SU-DHL-6 (cell line): ENCODE data around the gene SUGCT.

Experiments
- H2AFZ ChIP-seq: fragments of 200-600 bp; sonication (generic); 2 replicates; pipeline ENCODE4 v1.6.1; 2014; ENCODE audit warnings: low read depth, mild to moderate bottlenecking, moderate library complexity, mixed read lengths, antibody characterized with exemption, low read length; ENCODE audit not compliant: severe bottlenecking
- H3F3A ChIP-seq: fragments of 200-600 bp; shearing (Covaris generic); 2 replicates; pipeline ENCODE4 v1.6.0; 2016; ENCODE audit warnings: antibody characterized with exemption, mild to moderate bottlenecking; ENCODE audit not compliant: insufficient read depth
- H3K27ac ChIP-seq: fragments of 200-600 bp; sonication (generic); 2 replicates; pipeline ENCODE4 v1.5.1; 2016; ENCODE audit warnings: low read depth, mild to moderate bottlenecking, low read length, moderate library complexity, mixed read lengths
- H3K27me3 ChIP-seq: fragments of 200-600 bp; sonication (generic), shearing (Covaris generic); 2 replicates; pipeline ENCODE4 v1.6.0; 2014; ENCODE audit warnings: mild to moderate bottlenecking, low read length
- H3K36me3 ChIP-seq: fragments of 200-600 bp; sonication (generic); 2 replicates; pipeline ENCODE4 v1.6.1; 2014; ENCODE audit warnings: mild to moderate bottlenecking, low read length, mixed read lengths
- H3K4me2 ChIP-seq: fragments of 300-600, 200-600 bp; shearing (Covaris generic), sonication (generic); 2 replicates; pipeline ENCODE4 v1.6.0; 2014; ENCODE audit warnings: low read length, low read depth, mild to moderate bottlenecking; ENCODE audit not compliant: poor library complexity, severe bottlenecking
- H3K4me3 ChIP-seq: fragments of 200-600 bp; sonication (generic); 2 replicates; pipeline ENCODE4 v1.5.1; 2014; ENCODE audit warnings: antibody characterized with exemption, low read length, mild to moderate bottlenecking, mixed read lengths; ENCODE audit not compliant: insufficient read depth, poor library complexity, severe bottlenecking
- H3K79me2 ChIP-seq: fragments of 200-600 bp; sonication (generic); 2 replicates; pipeline ENCODE4 v1.6.1; 2014; ENCODE audit warnings: mild to moderate bottlenecking, low read length, moderate library complexity; ENCODE audit not compliant: insufficient read depth
- H3K9ac ChIP-seq: fragments of 200-600 bp; sonication (generic); 2 replicates; pipeline ENCODE4 v1.7.0; 2014; ENCODE audit warnings: mild to moderate bottlenecking, low read length
- H3K9me2 ChIP-seq: fragments of 200-600 bp; sonication (generic); replicated peaks from 2 replicates; pipeline ENCODE4 v1.6.1; 2014; ENCODE audit warnings: low read length; ENCODE audit not compliant: insufficient read depth
- H3K9me3 ChIP-seq: fragments of 200-600 bp; sonication (generic); 2 replicates; pipeline ENCODE4 v1.6.1; 2014; ENCODE audit warnings: low read length, mixed read lengths; ENCODE audit not compliant: insufficient read depth
- H4K20me1 ChIP-seq: fragments of 200-600 bp; sonication (generic); 2 replicates; pipeline ENCODE4 v1.6.1; 2014; ENCODE audit warnings: low read depth, mild to moderate bottlenecking, antibody characterized with exemption, low read length, moderate library complexity, mixed read lengths
- EZH2phosphoT487 ChIP-seq: fragments of 200-600 bp; sonication (generic), shearing (Covaris generic); conservative IDR thresholded peaks from 2 replicates; pipeline ENCODE4 v1.6.1; 2018; ENCODE audit warnings: mild to moderate bottlenecking, antibody characterized with exemption, low read length, moderate library complexity, mixed read lengths
- TF ChIP-seq, protein P1 (sequence below): fragments of 200-600 bp; sonication (generic); IDR thresholded peaks from one replicate; pipeline ENCODE4 v1.5.1; 2017; ENCODE audit warnings: antibody characterized with exemption, mild to moderate bottlenecking, low read length, moderate library complexity; ENCODE audit not compliant: insufficient read depth, poor library complexity, severe bottlenecking

SUGCT gene

DNA sequence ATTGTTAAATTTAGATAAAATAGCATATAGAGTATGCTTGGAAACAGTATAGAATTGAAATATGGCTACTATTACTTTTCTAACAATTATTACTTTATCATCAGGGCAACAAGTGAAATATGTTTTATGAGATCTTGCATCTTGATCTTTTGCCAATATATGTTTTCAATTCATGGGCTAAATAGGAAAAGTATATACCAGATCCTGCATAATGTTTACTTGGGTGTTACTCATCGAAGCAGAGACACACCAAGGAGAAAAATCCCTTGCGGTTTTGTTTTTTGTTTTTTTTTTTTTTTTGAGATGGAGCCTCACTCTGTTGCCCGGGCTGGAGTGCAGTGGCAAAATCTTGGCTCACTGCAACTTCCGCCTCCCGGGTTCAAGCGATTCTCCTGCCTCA, 541.4 kb downstream of the SUGCT start:
- H3K4me3 ChIP-seq, result no peak overlapping the region
- no peaks in the 10 kb centered on the region for H3K27me3 ChIP-seq
- H4K20me1 ChIP-seq, result no peaks in the 10 kb centered on the region
- TF ChIP-seq, protein P1, sequence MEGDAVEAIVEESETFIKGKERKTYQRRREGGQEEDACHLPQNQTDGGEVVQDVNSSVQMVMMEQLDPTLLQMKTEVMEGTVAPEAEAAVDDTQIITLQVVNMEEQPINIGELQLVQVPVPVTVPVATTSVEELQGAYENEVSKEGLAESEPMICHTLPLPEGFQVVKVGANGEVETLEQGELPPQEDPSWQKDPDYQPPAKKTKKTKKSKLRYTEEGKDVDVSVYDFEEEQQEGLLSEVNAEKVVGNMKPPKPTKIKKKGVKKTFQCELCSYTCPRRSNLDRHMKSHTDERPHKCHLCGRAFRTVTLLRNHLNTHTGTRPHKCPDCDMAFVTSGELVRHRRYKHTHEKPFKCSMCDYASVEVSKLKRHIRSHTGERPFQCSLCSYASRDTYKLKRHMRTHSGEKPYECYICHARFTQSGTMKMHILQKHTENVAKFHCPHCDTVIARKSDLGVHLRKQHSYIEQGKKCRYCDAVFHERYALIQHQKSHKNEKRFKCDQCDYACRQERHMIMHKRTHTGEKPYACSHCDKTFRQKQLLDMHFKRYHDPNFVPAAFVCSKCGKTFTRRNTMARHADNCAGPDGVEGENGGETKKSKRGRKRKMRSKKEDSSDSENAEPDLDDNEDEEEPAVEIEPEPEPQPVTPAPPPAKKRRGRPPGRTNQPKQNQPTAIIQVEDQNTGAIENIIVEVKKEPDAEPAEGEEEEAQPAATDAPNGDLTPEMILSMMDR, result no peak
- TF ChIP-seq EZH2phosphoT487, result no peak
- H3F3A ChIP-seq, result no peaks in the 10 kb centered on the region
- H3K27ac ChIP-seq, result no peak overlapping the region
- no peaks in the 10 kb centered on the region for H3K79me2 ChIP-seq
- no peak overlapping the region for H3K9ac ChIP-seq
- no peaks in the 10 kb centered on the region for H3K9me3 ChIP-seq
- H3K9me2 ChIP-seq, result no peaks in the 10 kb centered on the region
- no peak overlapping the region for H2AFZ ChIP-seq
- no peak overlapping the region for H3K4me2 ChIP-seq
- no peaks in the 10 kb centered on the region for H3K36me3 ChIP-seq

DNA sequence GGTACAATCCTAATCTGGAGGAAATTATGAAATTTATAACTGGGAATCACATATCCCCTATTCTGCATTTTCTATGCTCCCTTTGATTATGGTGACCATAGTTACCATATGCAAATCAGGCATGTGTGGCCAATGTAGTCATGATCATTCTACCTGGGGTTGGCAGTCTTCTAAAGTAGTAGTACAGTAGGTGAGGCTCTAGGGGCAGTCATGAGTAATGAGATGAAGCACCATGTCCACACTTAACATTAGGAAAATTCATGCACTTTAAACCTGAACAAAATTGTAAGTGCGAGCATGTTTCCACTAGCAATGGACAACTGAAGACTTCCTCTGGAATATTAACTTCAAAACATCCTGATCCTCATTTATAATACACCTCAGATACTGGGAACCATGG, 545.9 kb downstream of the SUGCT start:
- H3K27ac ChIP-seq, result no peak overlapping the region
- no peaks in the 10 kb centered on the region for H3K27me3 ChIP-seq
- no peak overlapping the region for H2AFZ ChIP-seq
- no peak overlapping the region for H3K4me2 ChIP-seq
- no peaks in the 10 kb centered on the region for H3K79me2 ChIP-seq
- H3K9ac ChIP-seq, result no peak overlapping the region
- TF ChIP-seq, protein P1, result peak; percentile 43
- TF ChIP-seq EZH2phosphoT487, result no peak
- H3K9me2 ChIP-seq, result no peaks in the 10 kb centered on the region
- no peaks in the 10 kb centered on the region for H4K20me1 ChIP-seq
- no peaks in the 10 kb centered on the region for H3K36me3 ChIP-seq
- H3K9me3 ChIP-seq, result no peaks in the 10 kb centered on the region
- no peak overlapping the region for H3K4me3 ChIP-seq
- H3F3A ChIP-seq, result no peaks in the 10 kb centered on the region

DNA sequence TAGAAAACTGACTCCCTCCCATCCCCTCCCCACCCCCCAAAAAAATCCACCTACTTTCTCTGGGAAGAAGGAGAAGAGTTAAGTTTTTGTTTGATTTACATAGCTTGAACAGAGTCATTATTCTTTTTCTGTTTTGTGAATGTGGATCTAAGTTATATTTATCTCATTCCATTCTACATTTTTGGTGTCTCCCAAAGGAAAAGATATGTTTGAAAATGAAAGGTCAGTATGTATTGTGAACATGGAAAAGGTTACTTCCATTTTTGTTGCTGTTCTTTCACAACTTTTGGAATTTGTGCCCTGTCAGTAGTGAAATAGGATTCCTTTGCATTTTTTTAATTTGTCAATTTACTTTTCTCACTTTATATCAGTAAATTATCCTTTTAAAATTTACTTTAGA, 547.9 kb downstream of the SUGCT start:
- H3K9me2 ChIP-seq, result no peaks in the 10 kb centered on the region
- no peak overlapping the region for H3K4me3 ChIP-seq
- no peak overlapping the region for H3K4me2 ChIP-seq
- no peaks in the 10 kb centered on the region for H3F3A ChIP-seq
- H2AFZ ChIP-seq, result no peak overlapping the region
- no peak overlapping the region for H3K9ac ChIP-seq
- no peaks in the 10 kb centered on the region for H3K27me3 ChIP-seq
- H3K27ac ChIP-seq, result no peak overlapping the region
- no peaks in the 10 kb centered on the region for H4K20me1 ChIP-seq
- TF ChIP-seq, protein P1, result no peak
- TF ChIP-seq EZH2phosphoT487, result no peak
- H3K79me2 ChIP-seq, result no peaks in the 10 kb centered on the region
- H3K36me3 ChIP-seq, result no peaks in the 10 kb centered on the region
- H3K9me3 ChIP-seq, result no peaks in the 10 kb centered on the region
